HEK293 (cell line): ENCODE data around the gene BOLL.

Experiments used
- CTCF ChIA-PET: fragments of 350-600 bp; formaldehyde crosslinking; extraction: SDS; loops from one replicate; lab custom pipeline; 2021; ENCODE audit warnings: antibody characterized with exemption; lab: Yijun Ruan, JAX
- POLR2A ChIA-PET: fragments of 300-600 bp; formaldehyde crosslinking; extraction: SDS; loops from one replicate; lab custom pipeline; 2020; ENCODE audit warnings: antibody characterized with exemption, inconsistent platforms; lab: Yijun Ruan, JAX
- H3K27ac ChIP-seq: fragments of 200-500 bp; sonication (Bioruptor generic); 2 replicates; pipeline ENCODE4 v1.5.1; 2014; ENCODE audit warnings: low read depth, low read length, control low read depth, inconsistent platforms; ENCODE audit errors: extremely low read depth
- H3K36me3 ChIP-seq, 2 experiments: fragments of 200-500 bp in 1 of 2; sonication (Bioruptor generic) in 1 of 2; 1 replicate in 1 of 2; 2 replicates in 1 of 2; pipeline ENCODE4 v1.5.1; 2014 to 2017; ENCODE audit warnings: inconsistent platforms in 2 of 2, low read length in 2 of 2; ENCODE audit not compliant: control insufficient read depth in 2 of 2, insufficient read depth in 1 of 2
- H3K4me1 ChIP-seq: fragments of 200-500 bp; sonication (Bioruptor generic); 2 replicates; pipeline ENCODE4 v1.5.1; 2014; ENCODE audit warnings: mild to moderate bottlenecking, low read length, inconsistent platforms; ENCODE audit not compliant: control insufficient read depth, insufficient read depth
- H3K4me3 ChIP-seq: 2 replicates; pipeline ENCODE4 v1.5.1; 2011; ENCODE audit warnings: low read depth, mild to moderate bottlenecking, control low read depth, low read length, moderate library complexity
- H3K9me3 ChIP-seq: fragments of 200-500 bp; sonication (Bioruptor generic); 2 replicates; pipeline ENCODE4 v1.5.1; 2014; ENCODE audit warnings: low read depth, low read length, inconsistent platforms; ENCODE audit not compliant: control insufficient read depth, insufficient read depth
- BCL11A ChIP-seq: fragments of 450-650 bp; formaldehyde crosslinking; IDR thresholded peaks from 2 replicates; pipeline ENCODE4 v1.5.1; 2016; ENCODE audit warnings: low read depth, missing biosample characterization, missing genetic modification characterization
- GLI4 ChIP-seq: fragments of 450-650 bp; formaldehyde crosslinking; IDR thresholded peaks from 2 replicates; pipeline ENCODE4 v1.5.1; 2016; ENCODE audit warnings: missing biosample characterization, missing genetic modification characterization
- HOXC10 ChIP-seq: sonication (generic); formaldehyde crosslinking; IDR thresholded peaks from 2 replicates; pipeline ENCODE4 v1.8.1; 2023; ENCODE audit warnings: mild to moderate bottlenecking, missing genetic modification reagents
- SETDB1 ChIP-seq: IDR thresholded peaks from one replicate; pipeline ENCODE4 v1.6.1; 2017; ENCODE audit warnings: mild to moderate bottlenecking, low read length, moderate library complexity, mixed read lengths; ENCODE audit not compliant: insufficient read length
- SP7 ChIP-seq: fragments of 450-650 bp; formaldehyde crosslinking; IDR thresholded peaks from 2 replicates; pipeline ENCODE4 v1.5.1; 2016; ENCODE audit warnings: missing biosample characterization, missing genetic modification characterization
- TRIM28 ChIP-seq: IDR thresholded peaks from 2 replicates; pipeline ENCODE4 v1.6.1; 2011; ENCODE audit warnings: low read length, control low read depth, borderline replicate concordance
- ZBTB21 ChIP-seq: fragments of 450-650 bp; formaldehyde crosslinking; IDR thresholded peaks from 2 replicates; pipeline ENCODE4 v1.5.1; 2017; ENCODE audit warnings: missing biosample characterization, missing genetic modification characterization
- ZNF112 ChIP-seq: fragments of 450-650 bp; formaldehyde crosslinking; IDR thresholded peaks from 2 replicates; pipeline ENCODE4 v1.5.0; 2017; ENCODE audit warnings: missing biosample characterization, missing genetic modification characterization
- ZNF26 ChIP-seq: fragments of 450-650 bp; formaldehyde crosslinking; IDR thresholded peaks from 2 replicates; pipeline ENCODE4 v1.5.1; 2016; ENCODE audit warnings: missing biosample characterization, missing genetic modification characterization
- ZNF398 ChIP-seq: fragments of 450-650 bp; formaldehyde crosslinking; IDR thresholded peaks from 2 replicates; pipeline ENCODE4 v1.5.1; 2017; ENCODE audit warnings: missing biosample characterization, missing genetic modification characterization
- ZNF560 ChIP-seq: fragments of 450-650 bp; formaldehyde crosslinking; IDR thresholded peaks from 2 replicates; pipeline ENCODE4 v1.5.1; 2017; ENCODE audit warnings: missing biosample characterization, missing genetic modification characterization, borderline replicate concordance
- ZNF561 ChIP-seq: fragments of 450-650 bp; IDR thresholded peaks from 2 replicates; pipeline ENCODE4 v1.5.1; 2018; ENCODE audit warnings: missing biosample characterization, missing genetic modification characterization, borderline replicate concordance
- ZNF626 ChIP-seq: fragments of 450-650 bp; sonication (Bioruptor Pico); formaldehyde crosslinking; IDR thresholded peaks from 2 replicates; pipeline ENCODE4 v1.5.1; 2018; ENCODE audit warnings: missing biosample characterization, missing genetic modification characterization, inconsistent platforms
- ZSCAN23 ChIP-seq: fragments of 450-650 bp; formaldehyde crosslinking; IDR thresholded peaks from 2 replicates; pipeline ENCODE4 v1.5.1; 2016; ENCODE audit warnings: missing biosample characterization, missing genetic modification characterization
- TF ChIP-seq, protein P1 (sequence below): fragments of 450-650 bp; formaldehyde crosslinking; IDR thresholded peaks from 2 replicates; pipeline ENCODE4 v1.5.1; 2016; ENCODE audit warnings: missing biosample characterization, missing genetic modification characterization
- TF ChIP-seq, protein P2 (sequence below): fragments of 450-650 bp; formaldehyde crosslinking; conservative IDR thresholded peaks from 2 replicates; pipeline ENCODE4 v1.5.1; 2016; ENCODE audit warnings: low read depth, missing biosample characterization, missing genetic modification characterization
- TF ChIP-seq, protein P3 (sequence below): fragments of 450-650 bp; formaldehyde crosslinking; IDR thresholded peaks from 2 replicates; pipeline ENCODE4 v1.5.1; 2016; ENCODE audit warnings: missing biosample characterization, missing genetic modification characterization

The BOLL gene

DNA sequence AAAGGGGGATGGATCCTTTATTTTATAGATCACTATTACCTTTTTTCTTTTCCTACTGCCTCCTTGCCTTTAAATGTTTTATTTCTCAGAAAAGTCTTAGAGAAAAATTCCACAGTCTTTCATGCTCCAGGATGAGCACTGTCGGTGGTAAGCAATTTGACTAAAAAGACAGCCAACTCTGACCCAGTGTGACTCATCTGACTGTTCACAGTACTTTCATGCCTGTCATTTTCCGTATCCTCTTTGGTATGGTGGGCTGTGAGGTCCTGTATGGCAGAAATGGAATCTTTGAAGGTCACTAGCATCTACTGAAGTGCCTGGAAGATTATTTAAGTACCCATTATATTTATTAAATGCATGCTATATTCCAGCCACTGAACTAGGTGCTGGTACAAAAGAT is 107.6 kb downstream of the BOLL start:
- CTCF ChIA-PET: no interaction called here
- POLR2A ChIA-PET: no interaction called here
- H3K4me3 ChIP-seq: no peak overlapping the region
- no peak for TF ChIP-seq ZNF398
- TF ChIP-seq ZNF626 (tag by site-specific recombination): no peak
- TF ChIP-seq ZNF26 (tag by site-specific recombination): no peak
- TF ChIP-seq GLI4 (tag by site-specific recombination): no peak
- TF ChIP-seq, protein P1, sequence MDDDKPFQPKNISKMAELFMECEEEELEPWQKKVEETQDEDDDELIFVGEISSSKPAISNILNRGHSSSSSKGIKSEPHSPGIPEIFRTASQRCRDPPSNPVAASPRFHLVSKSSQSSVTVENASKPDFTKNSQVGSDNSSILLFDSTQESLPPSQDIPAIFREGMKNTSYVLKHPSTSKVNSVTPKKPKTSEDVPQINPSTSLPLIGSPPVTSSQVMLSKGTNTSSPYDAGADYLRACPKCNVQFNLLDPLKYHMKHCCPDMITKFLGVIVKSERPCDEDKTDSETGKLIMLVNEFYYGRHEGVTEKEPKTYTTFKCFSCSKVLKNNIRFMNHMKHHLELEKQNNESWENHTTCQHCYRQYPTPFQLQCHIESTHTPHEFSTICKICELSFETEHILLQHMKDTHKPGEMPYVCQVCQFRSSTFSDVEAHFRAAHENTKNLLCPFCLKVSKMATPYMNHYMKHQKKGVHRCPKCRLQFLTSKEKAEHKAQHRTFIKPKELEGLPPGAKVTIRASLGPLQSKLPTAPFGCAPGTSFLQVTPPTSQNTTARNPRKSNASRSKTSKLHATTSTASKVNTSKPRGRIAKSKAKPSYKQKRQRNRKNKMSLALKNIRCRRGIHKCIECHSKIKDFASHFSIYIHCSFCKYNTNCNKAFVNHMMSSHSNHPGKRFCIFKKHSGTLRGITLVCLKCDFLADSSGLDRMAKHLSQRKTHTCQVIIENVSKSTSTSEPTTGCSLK (tag by site-specific recombination): no peak
- TF ChIP-seq, protein P2, sequence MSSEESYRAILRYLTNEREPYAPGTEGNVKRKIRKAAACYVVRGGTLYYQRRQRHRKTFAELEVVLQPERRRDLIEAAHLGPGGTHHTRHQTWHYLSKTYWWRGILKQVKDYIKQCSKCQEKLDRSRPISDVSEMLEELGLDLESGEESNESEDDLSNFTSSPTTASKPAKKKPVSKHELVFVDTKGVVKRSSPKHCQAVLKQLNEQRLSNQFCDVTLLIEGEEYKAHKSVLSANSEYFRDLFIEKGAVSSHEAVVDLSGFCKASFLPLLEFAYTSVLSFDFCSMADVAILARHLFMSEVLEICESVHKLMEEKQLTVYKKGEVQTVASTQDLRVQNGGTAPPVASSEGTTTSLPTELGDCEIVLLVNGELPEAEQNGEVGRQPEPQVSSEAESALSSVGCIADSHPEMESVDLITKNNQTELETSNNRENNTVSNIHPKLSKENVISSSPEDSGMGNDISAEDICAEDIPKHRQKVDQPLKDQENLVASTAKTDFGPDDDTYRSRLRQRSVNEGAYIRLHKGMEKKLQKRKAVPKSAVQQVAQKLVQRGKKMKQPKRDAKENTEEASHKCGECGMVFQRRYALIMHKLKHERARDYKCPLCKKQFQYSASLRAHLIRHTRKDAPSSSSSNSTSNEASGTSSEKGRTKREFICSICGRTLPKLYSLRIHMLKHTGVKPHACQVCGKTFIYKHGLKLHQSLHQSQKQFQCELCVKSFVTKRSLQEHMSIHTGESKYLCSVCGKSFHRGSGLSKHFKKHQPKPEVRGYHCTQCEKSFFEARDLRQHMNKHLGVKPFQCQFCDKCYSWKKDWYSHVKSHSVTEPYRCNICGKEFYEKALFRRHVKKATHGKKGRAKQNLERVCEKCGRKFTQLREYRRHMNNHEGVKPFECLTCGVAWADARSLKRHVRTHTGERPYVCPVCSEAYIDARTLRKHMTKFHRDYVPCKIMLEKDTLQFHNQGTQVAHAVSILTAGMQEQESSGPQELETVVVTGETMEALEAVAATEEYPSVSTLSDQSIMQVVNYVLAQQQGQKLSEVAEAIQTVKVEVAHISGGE (tag by site-specific recombination): no peak
- TF ChIP-seq ZBTB21 (tag by site-specific recombination): no peak
- TF ChIP-seq BCL11A (tag by site-specific recombination): no peak
- TF ChIP-seq ZNF561 (tag by site-specific recombination): no peak
- TF ChIP-seq ZNF560: no peak
- TF ChIP-seq ZNF112 (tag by site-specific recombination): no peak
- no peaks in the 10 kb centered on the region for H3K9me3 ChIP-seq
- no peak overlapping the region for H3K27ac ChIP-seq
- peaks cover 9% of the 10 kb centered on the region for H3K4me1 ChIP-seq
- H3K36me3 ChIP-seq: no peaks in the 10 kb centered on the region

DNA sequence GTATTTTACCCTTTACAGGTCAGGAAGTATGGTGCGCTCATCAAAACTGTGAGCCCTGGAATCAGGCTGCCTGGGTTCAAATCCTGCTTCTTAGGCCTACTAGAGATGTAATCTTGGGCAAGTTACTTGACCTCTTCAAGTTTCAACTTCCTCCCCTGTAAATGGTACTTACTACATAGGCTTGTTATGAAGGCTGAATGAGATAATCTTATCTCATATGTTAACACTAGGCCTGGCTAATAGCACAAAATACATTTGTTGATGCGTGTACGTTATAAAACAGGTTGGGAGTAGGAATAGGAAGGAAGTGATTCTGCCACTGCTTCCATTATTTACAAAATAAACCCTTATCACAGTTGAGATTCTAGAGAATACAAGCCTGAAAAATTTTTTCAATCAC is 108.1 kb downstream of the BOLL start:
- 0 out of 2 replicates have a peak, but pooled peaks have one; percentile 57 for TF ChIP-seq TRIM28
- no peak for TF ChIP-seq ZNF26 (tag by site-specific recombination)
- TF ChIP-seq, protein P3, sequence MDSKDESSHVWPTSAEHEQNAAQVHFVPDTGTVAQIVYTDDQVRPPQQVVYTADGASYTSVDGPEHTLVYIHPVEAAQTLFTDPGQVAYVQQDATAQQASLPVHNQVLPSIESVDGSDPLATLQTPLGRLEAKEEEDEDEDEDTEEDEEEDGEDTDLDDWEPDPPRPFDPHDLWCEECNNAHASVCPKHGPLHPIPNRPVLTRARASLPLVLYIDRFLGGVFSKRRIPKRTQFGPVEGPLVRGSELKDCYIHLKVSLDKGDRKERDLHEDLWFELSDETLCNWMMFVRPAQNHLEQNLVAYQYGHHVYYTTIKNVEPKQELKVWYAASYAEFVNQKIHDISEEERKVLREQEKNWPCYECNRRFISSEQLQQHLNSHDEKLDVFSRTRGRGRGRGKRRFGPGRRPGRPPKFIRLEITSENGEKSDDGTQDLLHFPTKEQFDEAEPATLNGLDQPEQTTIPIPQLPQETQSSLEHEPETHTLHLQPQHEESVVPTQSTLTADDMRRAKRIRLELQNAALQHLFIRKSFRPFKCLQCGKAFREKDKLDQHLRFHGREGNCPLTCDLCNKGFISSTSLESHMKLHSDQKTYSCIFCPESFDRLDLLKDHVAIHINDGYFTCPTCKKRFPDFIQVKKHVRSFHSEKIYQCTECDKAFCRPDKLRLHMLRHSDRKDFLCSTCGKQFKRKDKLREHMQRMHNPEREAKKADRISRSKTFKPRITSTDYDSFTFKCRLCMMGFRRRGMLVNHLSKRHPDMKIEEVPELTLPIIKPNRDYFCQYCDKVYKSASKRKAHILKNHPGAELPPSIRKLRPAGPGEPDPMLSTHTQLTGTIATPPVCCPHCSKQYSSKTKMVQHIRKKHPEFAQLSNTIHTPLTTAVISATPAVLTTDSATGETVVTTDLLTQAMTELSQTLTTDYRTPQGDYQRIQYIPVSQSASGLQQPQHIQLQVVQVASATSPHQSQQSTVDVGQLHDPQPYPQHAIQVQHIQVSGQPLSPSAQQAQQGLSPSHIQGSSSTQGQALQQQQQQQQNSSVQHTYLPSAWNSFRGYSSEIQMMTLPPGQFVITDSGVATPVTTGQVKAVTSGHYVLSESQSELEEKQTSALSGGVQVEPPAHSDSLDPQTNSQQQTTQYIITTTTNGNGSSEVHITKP (tag by site-specific recombination): peak; percentile 38; the same call in 1 of the 2 replicates
- TF ChIP-seq SP7 (tag by site-specific recombination): no peak
- no peak for TF ChIP-seq HOXC10 (CRISPR knock-in tag)
- TF ChIP-seq SETDB1: peak; percentile 34
- no peak for TF ChIP-seq ZSCAN23 (tag by site-specific recombination)
- CTCF ChIA-PET: interaction anchor here (0.6 kb wide), 1 partner anchor 1282 kb away, joined by 3 read pairs; no protein-coding TSS in a partner anchor
- Histone ChIP-seq H3K9me3 (no peaks in the 10 kb centered on the region), H3K4me1 (peaks cover 9% of the 10 kb centered on the region), H3K36me3 (no peaks in the 10 kb centered on the region), H3K27ac (no peak overlapping the region), H3K4me3 (no peak overlapping the region)
- POLR2A ChIA-PET: no interaction called here
